Hepatocyte (in vitro differentiated cells): ENCODE results near the gene GPR37L1. TPM values are rescaled to one million over a fixed set of nuclear protein-coding genes. Genes with fewer than 3 reads are reported as not detected.

ENCODE experiments used
- DNase-seq: peaks from one replicate; pipeline ENCODE4 v3.0.0-alpha.2; 2016; ENCODE audit warnings: low spot score
- H2AFZ ChIP-seq: fragments of 200-600 bp; sonication (generic); 2 replicates; pipeline ENCODE4 v1.6.0; 2016; ENCODE audit warnings: antibody characterized with exemption, mild to moderate bottlenecking
- H3K27ac ChIP-seq: fragments of 200-600 bp; sonication (generic); 2 replicates; pipeline ENCODE4 v1.5.1; 2016; ENCODE audit warnings: mild to moderate bottlenecking
- H3K27me3 ChIP-seq: fragments of 200-600 bp; sonication (generic); 2 replicates; pipeline ENCODE4 v1.6.1; 2016
- H3K36me3 ChIP-seq: fragments of 200-600 bp; sonication (generic); replicated peaks from 2 replicates; pipeline ENCODE4 v1.5.1; 2016; ENCODE audit warnings: low read depth; ENCODE audit not compliant: insufficient read depth
- H3K4me1 ChIP-seq: fragments of 200-600 bp; sonication (generic); 2 replicates; pipeline ENCODE4 v1.5.1; 2016; ENCODE audit warnings: mild to moderate bottlenecking, moderate library complexity; ENCODE audit not compliant: insufficient read depth
- H3K4me2 ChIP-seq: fragments of 200-600 bp; sonication (generic); 2 replicates; pipeline ENCODE4 v1.6.0; 2016
- H3K4me3 ChIP-seq: fragments of 200-600 bp; sonication (generic); 2 replicates; pipeline ENCODE4 v1.5.1; 2016; ENCODE audit warnings: mild to moderate bottlenecking
- H3K79me2 ChIP-seq: fragments of 200-600 bp; sonication (generic); 2 replicates; pipeline ENCODE4 v1.6.0; 2017; ENCODE audit warnings: mild to moderate bottlenecking
- H3K9me2 ChIP-seq: fragments of 200-600 bp; sonication (generic); replicated peaks from 2 replicates; pipeline ENCODE4 v1.6.0; 2017; ENCODE audit warnings: mild to moderate bottlenecking; ENCODE audit not compliant: insufficient read depth
- H3K9me3 ChIP-seq: fragments of 200-600 bp; sonication (generic); 2 replicates; pipeline ENCODE4 v1.5.1; 2016; ENCODE audit warnings: low read depth, mild to moderate bottlenecking
- H4K20me1 ChIP-seq: fragments of 200-600 bp; sonication (generic); 2 replicates; pipeline ENCODE4 v1.6.0; 2016; ENCODE audit warnings: mild to moderate bottlenecking; ENCODE audit not compliant: insufficient read depth, poor library complexity, severe bottlenecking
- EZH2 ChIP-seq: fragments of 200-600 bp; sonication (generic); IDR thresholded peaks from 2 replicates; pipeline ENCODE4 v1.6.1; 2016; ENCODE audit warnings: antibody characterized with exemption, mild to moderate bottlenecking, borderline replicate concordance
- EZH2phosphoT487 ChIP-seq: fragments of 200-600 bp; sonication (generic); IDR thresholded peaks from one replicate; pipeline ENCODE4 v1.6.1; 2018; ENCODE audit warnings: antibody characterized with exemption, mild to moderate bottlenecking, low read depth, moderate library complexity; ENCODE audit not compliant: unreplicated experiment, severe bottlenecking
- WGBS: methylation state at CpG from one replicate; pipeline ENCODE4 v1.1.6; 2016; ENCODE audit warnings: low lambda C conversion rate; ENCODE audit errors: missing lambda C conversion rate; 5-methylcytosine and 5-hydroxymethylcytosine counted together
- polyA plus RNA-seq: library from polyadenylated mRNA; unstranded; fragments of >200 nt; fragmentation: Nextera tagmentation; extraction: Ambion mirVana; gene quantifications from 2 replicates; pipeline ENCODE4 v1.2.1, GENCODE V29; 2016
- small RNA-seq: library from RNA; depleted of rRNA; stranded (forward); fragments of <200 nt; gene quantifications from one replicate; pipeline ENCODE3, GENCODE V24; 2014
- total RNA-seq: library from RNA; depleted of rRNA; stranded (reverse); fragments of >200 nt; gene quantifications from 2 replicates; pipeline ENCODE4 v1.2.3, GENCODE V29; 2014
- TF ChIP-seq, protein P1 (sequence below): fragments of 200-600 bp; sonication (generic); IDR thresholded peaks from 2 replicates; pipeline ENCODE4 v1.5.1; 2016; ENCODE audit warnings: antibody characterized with exemption, mild to moderate bottlenecking; ENCODE audit not compliant: poor library complexity

Gene GPR37L1
- total and polyA plus RNA-seq, 2 experiments from 2014 or later: 0.39 TPM; not detected in 1

GRCh38 chr1:202182040-202182877 lies 59.5 kb downstream of the GPR37L1 start:
- Histone ChIP-seq H3K27ac (no peak overlapping the region), H3K4me1 (no peaks in the 10 kb centered on the region), H3K36me3 (no peaks in the 10 kb centered on the region), H3K4me3 (no peak overlapping the region), H3K27me3 (no peaks in the 10 kb centered on the region), H4K20me1 (no peaks in the 10 kb centered on the region), H2AFZ (no peak overlapping the region), H3K9me2 (no peaks in the 10 kb centered on the region), H3K4me2 (no peak overlapping the region), H3K79me2 (no peaks in the 10 kb centered on the region), H3K9me3 (no peaks in the 10 kb centered on the region)
- no peak for TF ChIP-seq EZH2
- no peak for TF ChIP-seq EZH2phosphoT487
- TF ChIP-seq, protein P1, sequence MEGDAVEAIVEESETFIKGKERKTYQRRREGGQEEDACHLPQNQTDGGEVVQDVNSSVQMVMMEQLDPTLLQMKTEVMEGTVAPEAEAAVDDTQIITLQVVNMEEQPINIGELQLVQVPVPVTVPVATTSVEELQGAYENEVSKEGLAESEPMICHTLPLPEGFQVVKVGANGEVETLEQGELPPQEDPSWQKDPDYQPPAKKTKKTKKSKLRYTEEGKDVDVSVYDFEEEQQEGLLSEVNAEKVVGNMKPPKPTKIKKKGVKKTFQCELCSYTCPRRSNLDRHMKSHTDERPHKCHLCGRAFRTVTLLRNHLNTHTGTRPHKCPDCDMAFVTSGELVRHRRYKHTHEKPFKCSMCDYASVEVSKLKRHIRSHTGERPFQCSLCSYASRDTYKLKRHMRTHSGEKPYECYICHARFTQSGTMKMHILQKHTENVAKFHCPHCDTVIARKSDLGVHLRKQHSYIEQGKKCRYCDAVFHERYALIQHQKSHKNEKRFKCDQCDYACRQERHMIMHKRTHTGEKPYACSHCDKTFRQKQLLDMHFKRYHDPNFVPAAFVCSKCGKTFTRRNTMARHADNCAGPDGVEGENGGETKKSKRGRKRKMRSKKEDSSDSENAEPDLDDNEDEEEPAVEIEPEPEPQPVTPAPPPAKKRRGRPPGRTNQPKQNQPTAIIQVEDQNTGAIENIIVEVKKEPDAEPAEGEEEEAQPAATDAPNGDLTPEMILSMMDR: no peak
- DNase-seq: no peak
- WGBS: 87% methylated on average over 8 of the region's 8 CpGs

Small RNAs within 50 kb of the gene (small RNA-seq; reads per million reads assigned to genes)
- not detected for gene CRIP1P3

Other genes starting within 250 kb of the GPR37L1 start
- gene SHISA4, start 234.0 kb upstream of the GPR37L1 start, total RNA-seq: 9.6 and 10.2 TPM in 2 replicates
- 24.0 and 31.2 TPM in 2 replicates for gene SHISA4, start 234.0 kb upstream of the GPR37L1 start, polyA plus RNA-seq
- gene LMOD1, start 176.4 kb upstream of the GPR37L1 start, total RNA-seq: 8.6 and 8.7 TPM in 2 replicates
- gene LMOD1, start 176.4 kb upstream of the GPR37L1 start, polyA plus RNA-seq: 6.4 and 9.0 TPM in 2 replicates
- 54.5 and 65.0 TPM in 2 replicates for gene TIMM17A, start 167.4 kb upstream of the GPR37L1 start, total RNA-seq
- gene TIMM17A, start 167.4 kb upstream of the GPR37L1 start, polyA plus RNA-seq: 88.3 and 90.1 TPM in 2 replicates
- gene RNPEP, start 140.3 kb upstream of the GPR37L1 start, total RNA-seq: 57.6 and 57.9 TPM in 2 replicates
- 74.2 and 81.5 TPM in 2 replicates for gene RNPEP, start 140.3 kb upstream of the GPR37L1 start, polyA plus RNA-seq
- gene ELF3, start 112.3 kb upstream of the GPR37L1 start, total RNA-seq: 336 and 367 TPM in 2 replicates
- gene ELF3, start 112.3 kb upstream of the GPR37L1 start, polyA plus RNA-seq: 333 and 361 TPM in 2 replicates
- gene ARL8A, start 21.8 kb downstream of the GPR37L1 start, total RNA-seq: 28.9 and 32.7 TPM in 2 replicates
- gene ARL8A, start 21.8 kb downstream of the GPR37L1 start, polyA plus RNA-seq: 56.0 and 65.9 TPM in 2 replicates
- gene PTPN7, start 37.7 kb downstream of the GPR37L1 start, total RNA-seq: not detected in 2 replicates
- gene PTPN7, start 37.7 kb downstream of the GPR37L1 start, polyA plus RNA-seq: 0.35 and 0.41 TPM in 2 replicates
- 0.32 and 0.80 TPM in 2 replicates for gene LGR6, start 70.9 kb downstream of the GPR37L1 start, total RNA-seq
- 1.1 and 1.5 TPM in 2 replicates for gene LGR6, start 70.9 kb downstream of the GPR37L1 start, polyA plus RNA-seq
- 7.8 and 18.9 TPM in 2 replicates for gene UBE2T, start 219.0 kb downstream of the GPR37L1 start, total RNA-seq
- gene UBE2T, start 219.0 kb downstream of the GPR37L1 start, polyA plus RNA-seq: 15.6 and 15.7 TPM in 2 replicates
- gene PPP1R12B, start 225.8 kb downstream of the GPR37L1 start, total RNA-seq: 8.5 and 15.0 TPM in 2 replicates
- 8.1 and 12.3 TPM in 2 replicates for gene PPP1R12B, start 225.8 kb downstream of the GPR37L1 start, polyA plus RNA-seq